GM19324 (cell line): ENCODE measurements around the gene SHC3.

ENCODE experiments used
- ATAC-seq: cut with Tn5 transposase; IDR thresholded peaks from one replicate; pipeline ENCODE4 v1.9.1; 2021; ENCODE audit warnings: mild to moderate bottlenecking, moderate library complexity; ENCODE audit not compliant: unreplicated experiment, low FRiP score

SHC3 gene

DNA sequence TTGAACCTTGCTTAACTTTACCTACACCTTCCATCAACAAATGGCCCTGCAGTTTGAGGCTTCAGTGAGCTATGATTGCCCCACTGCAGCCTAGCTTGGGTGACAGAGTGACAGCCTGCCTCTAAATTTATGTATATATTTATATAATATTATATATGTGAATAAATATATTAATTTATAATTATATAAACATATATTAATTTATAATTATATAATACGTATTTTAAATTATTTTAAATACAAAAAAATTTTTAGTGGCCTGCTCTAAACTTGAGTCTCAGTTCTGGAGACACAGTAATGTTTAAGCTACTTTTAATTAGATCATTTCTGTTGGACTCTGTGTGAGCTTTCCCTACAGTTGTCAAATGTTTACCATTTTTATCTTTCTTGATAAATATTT is 9.3 kb upstream of the SHC3 start:
- ATAC-seq, result no peak

DNA sequence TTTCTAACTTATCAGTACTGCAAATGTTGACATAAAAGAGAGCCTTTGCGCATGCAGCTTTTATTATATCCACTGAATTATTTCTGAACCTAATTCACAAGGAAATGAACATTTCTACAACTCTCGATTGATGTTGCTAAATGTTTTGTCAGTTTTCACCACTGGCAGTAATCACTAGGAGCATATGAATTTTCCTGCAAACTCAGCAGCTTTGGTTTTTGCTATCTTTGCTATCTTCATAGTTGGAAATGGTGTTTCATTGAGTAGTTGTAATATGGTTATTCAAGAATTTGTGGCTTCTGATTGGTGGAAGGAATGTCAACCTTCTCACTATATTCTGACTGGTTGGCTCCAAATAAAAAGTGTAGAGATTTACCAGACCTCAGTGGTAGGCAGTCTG is 8.9 kb upstream of the SHC3 start:
- ATAC-seq, result no peak

DNA sequence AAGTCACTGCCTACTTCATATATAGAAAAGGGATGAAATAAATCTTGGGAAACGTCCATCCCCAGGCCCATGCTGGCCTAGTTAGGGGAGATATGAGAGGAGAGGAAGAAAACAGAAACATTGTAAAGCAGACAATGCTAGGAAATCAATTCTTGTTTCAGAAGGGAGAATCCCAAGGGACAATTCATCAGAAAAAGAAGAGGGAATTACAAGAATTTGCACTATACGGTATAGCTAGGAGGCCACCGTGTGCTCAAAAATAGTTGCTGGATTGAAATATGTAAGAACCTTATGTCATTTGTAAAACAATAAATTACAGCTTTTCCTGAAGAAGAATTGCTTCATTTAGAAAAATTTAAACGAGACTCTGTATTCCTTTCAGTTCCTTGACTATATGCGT is 8.3 kb upstream of the SHC3 start:
- no peak for ATAC-seq

DNA sequence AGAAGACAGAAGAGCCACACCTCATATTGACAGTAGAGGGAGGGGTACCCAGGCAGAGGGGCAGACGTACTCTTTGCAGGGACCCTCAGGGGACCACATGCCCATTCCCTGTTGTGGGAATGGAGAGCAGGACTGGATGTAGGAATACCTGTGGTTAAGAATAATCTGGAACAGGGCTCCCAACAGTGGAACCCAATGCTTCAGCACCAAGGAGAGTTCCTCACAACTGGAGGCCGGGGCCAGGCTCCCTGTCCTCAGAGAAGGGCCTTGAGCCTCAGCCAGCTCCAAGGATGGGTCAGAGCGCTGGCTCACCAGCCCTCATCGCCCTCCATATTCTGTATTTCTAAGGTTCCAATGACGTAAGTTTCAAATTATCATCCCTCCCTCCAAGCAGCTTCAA is 7.4 kb upstream of the SHC3 start:
- no peak for ATAC-seq

DNA sequence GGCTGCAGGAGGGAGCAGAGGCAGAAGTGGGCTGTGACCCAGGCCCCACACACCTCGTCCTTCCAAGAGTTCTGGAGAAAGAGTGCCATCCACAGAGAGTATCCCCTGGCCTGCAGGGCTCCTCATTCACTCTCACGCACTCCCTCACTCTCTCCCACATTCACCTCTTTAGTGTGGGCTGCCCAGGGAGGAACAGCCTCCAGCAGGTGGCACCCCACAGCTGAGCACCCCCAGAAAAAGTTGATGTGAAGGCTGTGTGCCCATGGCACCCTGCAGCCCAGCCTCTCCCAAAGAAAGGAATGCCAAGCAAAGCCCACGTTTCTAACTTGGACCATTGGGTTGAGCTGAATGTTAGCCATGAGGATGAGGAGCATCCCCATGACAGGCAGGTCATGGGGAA is 4.5 kb upstream of the SHC3 start:
- no peak for ATAC-seq

DNA sequence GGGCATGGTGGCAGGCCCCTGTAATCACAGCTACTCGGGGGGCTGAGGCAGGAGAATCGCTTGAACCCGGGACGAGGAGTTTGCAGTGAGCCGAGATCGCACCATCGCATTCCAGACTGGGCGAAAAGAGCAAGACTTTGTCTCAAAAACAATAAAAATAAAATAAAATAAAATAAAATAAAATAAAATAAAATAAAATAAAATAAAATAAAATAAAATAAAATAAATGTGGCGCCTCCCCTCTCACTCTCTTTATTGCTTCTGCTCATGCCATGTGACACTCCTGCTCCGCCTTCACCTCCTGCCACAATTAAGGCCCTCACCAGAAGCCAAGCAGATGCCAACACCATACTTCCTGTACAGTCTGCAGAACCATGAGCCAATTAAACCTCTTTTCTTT is 3.8 kb upstream of the SHC3 start:
- no peak for ATAC-seq

DNA sequence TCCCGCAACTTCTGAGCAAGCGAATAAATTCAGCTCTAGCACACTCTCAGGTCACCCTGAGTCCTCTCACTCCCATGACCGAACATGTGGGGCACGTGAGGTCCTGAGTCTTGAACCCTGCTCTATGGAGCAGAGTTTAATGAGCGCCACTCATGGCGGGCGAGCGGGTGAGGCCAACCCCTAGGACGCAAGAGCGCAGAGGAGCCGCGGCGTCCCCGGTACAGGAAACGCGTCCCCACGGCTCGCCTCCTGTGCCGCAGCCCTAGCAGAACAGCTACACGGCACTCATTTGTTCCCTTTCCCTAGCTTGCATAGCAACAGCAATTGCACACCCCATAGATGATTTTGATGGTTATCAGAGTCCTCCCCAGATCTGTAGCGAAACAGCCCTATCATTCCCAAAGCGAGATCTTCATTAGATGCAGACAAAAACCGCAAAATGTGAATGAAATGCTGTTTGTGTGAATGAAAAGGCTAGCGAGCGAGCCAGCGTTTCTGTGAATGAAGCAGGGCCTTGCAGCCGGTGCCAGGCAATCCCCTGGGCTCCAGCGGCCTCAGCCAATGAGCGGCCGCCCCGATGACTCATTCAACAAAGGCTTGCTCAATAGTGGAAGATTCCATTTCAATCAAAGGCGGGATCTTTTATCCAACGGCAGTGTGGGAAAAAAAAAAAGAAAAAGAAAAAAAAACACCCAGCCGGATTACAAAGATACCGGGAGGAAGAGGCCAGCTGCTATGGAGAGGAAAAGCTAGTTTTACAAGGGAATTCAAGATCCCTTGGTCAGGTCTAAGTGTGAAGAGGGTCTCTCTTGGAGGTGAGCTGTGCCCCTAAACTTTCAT is 1.5 kb upstream of the SHC3 start:
- no peak for ATAC-seq

DNA sequence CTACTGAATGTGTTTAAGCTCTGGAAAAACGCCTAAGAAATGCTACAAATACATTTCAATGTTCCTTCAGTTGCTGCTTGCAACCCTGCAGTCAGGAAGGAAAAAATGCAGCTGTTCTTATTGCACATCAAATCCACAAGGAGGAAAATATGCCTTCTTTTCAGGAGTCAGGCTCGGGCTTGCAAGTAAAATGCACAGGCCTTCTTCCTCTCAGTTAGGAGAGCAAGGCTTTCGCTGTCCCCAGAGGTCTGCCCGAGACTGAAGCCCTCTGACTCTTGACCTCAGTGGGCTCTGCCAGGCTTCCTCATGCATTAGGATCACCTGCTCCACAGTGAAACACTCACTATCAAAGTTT is 899 bp upstream of the SHC3 start:
- no peak for ATAC-seq

DNA sequence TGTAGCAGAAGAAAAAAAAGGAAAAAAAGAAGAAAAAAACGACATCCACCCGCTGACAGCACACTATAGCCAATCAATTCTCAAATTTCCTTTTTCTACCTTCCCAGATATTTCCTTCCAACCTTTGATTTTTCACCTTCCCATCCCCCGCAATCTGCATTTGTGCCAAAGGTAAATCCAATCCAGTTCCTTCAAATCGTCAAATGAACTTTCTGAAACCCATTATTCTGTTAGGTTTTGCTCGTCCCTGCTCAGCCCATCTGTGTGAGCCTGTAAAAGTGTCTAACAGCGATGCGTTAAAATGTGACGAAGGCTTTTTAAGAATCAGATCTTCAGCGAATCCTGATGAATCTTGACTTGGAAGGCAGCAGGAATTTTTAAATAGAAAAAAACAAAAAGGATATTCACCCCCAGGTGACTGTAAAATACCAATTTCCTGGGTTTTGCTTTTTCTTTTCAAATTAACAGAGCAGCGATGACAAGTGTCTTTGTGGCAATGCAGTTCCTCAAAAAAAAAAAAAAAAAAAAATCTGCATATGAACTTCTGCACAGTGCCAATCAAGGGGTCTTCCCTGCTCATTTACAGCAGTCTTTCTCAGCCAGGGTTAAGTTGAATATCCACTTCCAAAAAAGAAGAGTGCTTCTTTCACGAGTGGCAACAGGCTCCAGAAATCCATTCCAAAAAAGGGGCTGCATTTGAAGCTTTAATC is 367 bp upstream of the SHC3 start:
- ATAC-seq, result no peak

DNA sequence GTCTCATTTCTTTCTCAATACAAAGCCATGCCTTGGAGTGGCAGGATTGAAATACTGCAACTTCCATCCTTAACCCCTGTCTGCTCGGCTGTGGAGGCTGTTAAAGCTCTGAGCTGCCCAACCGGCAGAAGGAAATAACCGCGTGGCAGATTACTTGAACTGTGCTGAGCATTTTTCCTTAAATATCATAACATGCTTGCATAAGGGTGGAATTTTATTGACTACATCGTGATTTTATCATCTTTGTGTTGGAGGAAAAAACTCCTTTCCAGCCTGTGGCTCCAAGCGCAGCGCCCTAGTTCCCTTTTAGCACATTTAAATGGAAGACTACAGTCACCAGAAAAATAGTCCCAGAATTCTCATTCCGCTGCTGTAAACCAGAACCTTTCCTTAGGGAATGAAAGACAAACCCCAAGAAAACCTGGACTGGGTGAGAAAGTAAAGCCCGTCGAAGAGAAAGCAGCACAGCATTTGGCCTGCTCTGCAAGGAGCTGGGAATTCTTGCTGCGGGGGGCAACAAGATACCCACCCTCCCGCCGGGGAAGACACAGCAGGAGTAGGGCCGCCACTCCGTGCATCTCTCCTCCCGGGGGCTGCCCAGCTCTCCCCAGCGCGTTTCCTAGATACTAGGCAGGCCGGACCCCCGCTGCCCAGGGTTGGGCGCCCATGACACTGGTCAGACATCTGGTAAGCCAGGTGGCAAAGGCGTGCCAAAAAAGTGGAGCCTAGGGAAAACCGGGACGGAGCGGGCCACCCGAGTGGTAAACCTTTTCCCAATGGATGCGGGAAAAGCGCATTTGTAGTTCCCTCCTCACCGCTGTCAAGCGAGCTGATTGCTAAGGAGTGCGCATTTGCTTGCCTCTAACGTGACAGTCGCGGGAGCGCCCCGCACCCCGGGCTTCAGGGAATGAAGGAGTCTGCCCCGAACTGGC is 1.3 kb downstream of the SHC3 start:
- ATAC-seq, result no peak

DNA sequence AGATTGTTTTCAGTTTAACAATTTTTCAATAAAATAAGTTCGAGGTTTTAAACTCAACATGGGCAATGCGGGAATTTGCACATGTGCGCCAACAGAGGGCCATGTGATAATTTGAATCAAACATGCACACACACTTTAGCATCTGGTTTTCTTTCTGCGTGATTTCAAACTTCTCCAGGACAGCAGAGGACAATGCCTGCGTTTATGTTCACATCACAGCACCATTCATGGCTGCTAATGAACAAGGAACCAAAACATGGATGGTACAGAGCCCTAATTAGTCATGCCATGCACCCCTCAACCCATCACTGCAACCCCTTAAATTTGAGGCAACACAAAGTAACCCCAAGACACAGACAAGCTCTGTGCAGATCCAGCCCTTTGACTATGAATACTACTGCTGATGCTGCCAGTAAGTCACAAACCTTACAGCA is 2.8 kb downstream of the SHC3 start:
- no peak for ATAC-seq

DNA sequence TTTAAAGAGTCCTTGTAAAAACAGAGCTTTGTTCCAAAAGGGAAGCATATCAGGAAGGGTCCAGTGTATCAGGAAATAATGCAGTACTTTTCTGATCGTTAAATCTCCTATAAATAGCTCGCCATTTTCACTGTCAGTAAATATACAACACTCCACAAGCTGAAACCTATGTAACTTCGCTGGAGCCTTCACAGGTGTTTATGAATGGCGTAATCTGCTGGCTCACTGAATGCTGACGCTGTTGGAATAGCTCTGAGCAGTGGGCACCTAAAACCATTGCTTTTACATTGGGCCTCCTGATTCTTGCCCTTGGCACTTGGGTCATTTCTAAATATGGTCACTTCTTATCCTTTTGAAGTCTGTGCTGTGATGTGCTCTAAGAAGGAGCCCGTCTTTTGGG is 4.3 kb downstream of the SHC3 start:
- ATAC-seq, result no peak

DNA sequence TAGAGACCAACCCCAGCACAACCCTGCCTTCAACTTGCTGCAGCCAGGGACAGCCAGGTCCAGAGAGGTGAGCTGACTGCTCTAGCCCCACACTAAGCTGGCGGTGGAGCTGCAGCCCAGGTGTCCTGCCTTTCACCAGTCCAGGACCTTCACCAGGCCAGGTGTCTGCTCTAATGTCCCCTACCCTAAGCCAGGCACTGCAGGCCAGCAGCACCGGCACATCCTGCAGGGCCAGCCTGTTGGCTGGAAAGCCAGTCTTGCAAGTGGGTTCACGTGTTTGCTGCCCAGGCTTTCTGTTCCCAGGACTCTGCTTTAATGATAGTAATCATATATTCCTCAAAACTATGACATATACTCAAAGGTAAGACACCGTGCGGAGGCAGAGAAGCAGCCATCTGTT is 5.5 kb downstream of the SHC3 start:
- no peak for ATAC-seq

DNA sequence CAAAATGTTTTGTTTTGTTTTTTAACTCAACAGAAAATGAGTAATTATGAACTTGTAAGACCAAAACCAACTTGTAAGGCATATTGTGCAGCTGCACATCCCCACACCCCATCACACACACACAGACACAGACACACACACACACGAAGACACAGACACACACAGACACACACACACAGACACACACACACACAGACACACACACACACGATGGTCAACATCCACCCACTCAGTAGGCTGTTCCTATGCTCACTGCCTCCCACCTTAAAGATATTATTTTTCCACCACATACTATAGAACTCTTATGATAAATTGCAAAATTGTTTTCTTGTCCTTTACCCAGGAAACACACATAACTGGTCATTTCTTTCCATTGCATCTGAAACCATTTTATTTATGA is 6.2 kb downstream of the SHC3 start:
- ATAC-seq, result no peak

DNA sequence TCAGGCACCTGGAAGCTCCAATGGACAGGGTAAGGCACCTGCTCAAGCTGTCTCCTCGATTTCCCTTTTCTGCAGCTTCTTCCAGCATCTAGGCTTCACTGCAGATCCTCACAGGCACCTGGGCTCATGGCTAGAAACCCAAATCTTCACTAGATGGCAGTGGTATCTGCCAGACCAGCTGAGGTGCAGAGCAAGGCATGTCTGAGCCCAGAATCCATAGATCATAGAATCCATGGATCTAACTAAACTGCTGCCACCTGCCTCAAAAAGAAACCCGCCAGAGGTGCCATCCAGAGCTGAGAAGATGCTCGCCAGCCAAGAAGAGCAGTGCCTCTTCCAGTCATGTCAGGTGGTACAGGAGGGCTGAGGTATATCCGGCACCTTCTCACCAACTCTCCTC is 6.9 kb downstream of the SHC3 start:
- ATAC-seq, result no peak

DNA sequence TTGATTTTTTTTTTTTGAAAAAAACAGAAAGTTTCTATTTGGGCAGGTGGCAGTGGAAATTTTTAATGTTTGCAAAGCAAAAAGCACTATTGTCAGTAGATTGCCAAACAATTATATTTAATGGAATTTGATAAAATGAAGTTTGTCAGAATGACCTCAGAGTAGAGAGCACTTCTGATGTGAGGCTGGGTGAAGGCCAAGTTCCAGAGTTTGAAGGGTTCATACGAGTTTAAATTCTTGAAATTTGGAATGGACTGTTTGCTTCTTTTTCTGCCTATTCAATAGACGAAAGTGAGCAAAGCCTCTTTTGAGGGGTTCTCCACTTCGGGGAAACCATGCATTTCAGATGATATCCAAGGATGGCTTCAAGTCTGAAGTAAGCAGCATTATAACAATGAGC is 7.4 kb downstream of the SHC3 start:
- no peak for ATAC-seq

DNA sequence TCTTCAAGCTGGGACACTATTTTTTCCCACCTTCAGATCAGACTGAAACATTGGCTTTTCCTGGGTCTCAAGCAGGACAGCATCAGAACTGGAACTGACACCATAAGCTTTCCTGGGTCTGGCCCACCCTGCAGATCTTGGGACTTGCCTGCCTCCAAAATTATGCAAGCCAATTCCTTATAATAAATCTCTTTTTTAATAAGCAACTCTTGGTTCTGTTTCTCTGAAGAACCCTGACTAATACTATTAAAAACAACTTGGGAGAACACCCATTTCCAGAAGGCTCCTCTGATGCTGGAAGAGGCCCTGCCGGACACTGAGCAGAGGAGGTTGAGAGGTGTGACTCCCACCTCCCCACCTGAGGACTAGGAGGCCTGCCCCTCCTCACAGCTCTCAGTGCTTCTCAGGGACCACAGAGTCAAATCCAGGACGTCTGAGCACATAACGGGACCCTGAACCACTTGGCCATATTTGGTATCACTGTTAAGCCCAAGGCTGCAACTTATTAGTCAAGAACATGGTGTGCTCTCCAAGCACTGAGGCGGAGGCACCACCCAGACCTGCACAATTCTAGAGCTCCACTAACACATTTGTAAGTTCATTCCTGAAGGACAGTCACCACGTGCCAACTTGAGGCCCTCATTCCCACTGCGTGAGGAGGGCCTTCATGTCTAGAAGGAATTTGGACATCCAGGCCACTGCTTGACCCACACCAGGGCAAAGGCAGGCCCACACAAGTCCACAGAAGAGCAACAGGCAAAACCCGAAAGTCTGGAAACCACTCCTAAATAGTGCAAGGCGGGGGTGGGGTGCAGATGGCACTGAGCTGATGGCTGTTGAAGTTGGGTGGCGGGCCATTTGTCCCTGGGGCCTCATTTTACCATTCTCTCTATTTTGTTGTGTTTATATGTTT is 9.5 kb downstream of the SHC3 start:
- ATAC-seq, result no peak

DNA sequence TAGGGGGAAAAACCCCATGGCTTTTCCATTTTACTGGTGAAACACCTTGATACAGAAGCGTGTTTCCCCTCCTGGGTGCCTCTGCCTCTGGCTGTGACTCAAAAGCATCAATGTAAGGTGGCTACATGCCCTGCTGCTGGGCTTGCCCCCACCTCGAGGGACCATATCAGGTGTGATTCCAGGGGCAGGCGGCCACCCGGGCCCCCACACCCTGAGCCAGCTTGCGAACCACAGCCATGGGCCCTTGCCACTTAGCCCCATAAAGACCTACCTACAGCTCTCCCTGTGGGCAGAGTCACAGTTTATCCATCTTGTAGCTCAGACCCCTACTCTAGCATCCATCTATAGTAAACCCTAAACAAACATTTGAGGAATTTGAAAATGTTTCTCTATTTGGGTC is 10.8 kb downstream of the SHC3 start:
- no peak for ATAC-seq

DNA sequence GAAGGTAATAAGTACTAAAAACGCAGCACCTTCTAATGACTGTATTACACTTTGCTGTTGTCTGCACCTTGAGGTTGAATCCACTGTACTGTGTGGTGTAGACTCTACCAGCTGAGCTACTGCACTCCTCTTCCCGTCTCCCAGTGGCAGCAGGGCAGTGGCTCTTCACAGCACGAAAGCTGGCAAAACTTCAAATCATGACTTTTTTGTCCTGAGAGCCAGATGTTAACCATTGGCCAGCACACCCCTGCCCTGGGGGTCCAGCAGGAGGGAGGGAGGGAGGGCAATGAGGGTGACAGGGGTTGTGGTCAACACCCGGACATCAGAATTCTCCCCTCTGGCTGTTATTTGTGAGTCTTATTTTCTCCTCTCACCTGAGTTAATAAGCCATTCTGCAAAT is 11.8 kb downstream of the SHC3 start:
- ATAC-seq, result no peak

DNA sequence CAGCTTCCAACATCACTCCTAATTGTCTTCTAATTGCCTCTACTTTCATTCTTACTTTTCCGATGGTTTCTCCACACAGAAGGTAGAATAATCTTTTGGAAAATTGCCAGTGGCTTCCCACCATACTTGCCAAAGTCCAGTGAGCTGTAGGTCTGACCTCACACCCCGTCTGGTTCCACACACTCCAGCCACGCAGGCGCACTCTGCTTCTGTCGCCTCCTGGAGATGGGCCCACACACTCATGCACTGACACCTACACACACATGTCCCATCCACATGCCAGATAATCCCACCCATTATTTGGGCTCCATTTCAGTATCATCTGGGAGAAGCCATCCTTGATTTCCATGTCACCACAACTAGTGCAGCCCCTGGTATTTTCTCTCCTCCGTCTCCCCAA is 12.7 kb downstream of the SHC3 start:
- no peak for ATAC-seq
